ENCODE data around the gene C7orf33.

The C7orf33 gene, protein sequence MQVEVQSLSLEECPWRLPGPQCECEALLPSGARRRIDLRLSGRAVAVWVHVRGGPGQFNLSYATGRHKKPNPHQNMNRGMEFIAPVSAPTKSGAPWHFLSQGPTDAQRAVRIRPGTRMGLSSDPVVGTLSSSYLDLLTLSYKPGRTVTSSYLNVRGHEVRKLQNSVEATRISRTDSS

DNA sequence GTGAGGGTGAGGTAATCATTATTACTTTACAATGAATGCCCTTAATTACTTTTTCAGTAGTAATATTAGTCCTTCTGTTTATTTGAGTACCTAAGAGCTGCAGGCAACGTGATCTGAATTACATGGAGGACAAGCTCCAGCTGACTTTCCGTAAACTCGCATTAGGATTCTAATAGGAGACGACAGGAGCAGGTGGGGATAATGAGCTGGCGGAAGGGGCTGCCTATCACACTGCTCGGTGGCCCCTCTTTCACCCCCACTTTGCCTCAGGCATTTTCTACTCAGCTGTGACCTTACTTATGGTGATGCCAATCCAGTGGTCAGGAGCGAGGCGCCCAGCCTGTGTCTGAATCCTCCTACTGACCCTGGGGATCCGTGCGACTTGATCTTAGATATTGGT is at the start of gene C7orf33:
Gene C7orf33 (plus strand): TSS at position 296 of the 400 bp plus-strand sequence. CDS start 160 bp downstream, outside the sequence.
- no peak for DNase-seq (ENCODE audit: low read depth)
- TF ChIP-seq, protein P1, sequence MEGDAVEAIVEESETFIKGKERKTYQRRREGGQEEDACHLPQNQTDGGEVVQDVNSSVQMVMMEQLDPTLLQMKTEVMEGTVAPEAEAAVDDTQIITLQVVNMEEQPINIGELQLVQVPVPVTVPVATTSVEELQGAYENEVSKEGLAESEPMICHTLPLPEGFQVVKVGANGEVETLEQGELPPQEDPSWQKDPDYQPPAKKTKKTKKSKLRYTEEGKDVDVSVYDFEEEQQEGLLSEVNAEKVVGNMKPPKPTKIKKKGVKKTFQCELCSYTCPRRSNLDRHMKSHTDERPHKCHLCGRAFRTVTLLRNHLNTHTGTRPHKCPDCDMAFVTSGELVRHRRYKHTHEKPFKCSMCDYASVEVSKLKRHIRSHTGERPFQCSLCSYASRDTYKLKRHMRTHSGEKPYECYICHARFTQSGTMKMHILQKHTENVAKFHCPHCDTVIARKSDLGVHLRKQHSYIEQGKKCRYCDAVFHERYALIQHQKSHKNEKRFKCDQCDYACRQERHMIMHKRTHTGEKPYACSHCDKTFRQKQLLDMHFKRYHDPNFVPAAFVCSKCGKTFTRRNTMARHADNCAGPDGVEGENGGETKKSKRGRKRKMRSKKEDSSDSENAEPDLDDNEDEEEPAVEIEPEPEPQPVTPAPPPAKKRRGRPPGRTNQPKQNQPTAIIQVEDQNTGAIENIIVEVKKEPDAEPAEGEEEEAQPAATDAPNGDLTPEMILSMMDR (IDR thresholded peaks at IDR 0.05; ENCODE audit: low read length, missing control alignments): no peak

DNA sequence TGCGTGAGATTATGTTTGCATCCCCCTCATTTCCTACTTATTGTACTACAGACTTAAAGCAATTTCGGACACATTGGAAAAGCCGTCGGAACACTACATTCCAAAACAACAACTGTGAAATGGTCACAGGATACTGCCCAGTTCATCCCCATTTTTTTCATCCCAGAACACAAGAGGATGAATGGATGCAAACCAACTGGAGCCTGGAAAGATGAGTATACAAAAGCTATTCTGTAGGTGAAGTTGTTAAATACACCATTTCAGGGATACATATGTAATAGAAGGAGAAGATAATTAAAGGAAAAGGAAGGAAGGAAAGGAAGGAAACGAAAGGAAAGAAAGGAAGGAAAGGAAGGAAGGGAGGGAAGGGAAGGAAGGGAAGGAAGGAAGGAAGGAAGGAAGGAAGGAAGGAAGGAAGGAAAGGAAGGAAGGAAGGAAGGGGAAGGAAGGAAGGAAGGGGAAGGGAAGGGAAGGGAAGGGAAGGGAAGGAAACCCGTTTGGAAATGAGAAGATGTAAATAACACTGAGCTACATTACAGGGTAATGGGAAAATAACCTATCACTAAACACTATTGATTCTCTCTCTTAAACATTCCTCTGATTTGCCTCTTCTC is 48.6 kb upstream of the C7orf33 start:
- TF ChIP-seq, protein P1 (IDR thresholded peaks at IDR 0.05; ENCODE audit: low read length, missing control alignments): no peak
- H3K4me3 ChIP-seq (replicated peaks; ENCODE audit: low read depth, low read length): no peak overlapping the region
- no peak for DNase-seq (ENCODE audit: low read depth)

More for the DNA sequence above, at the start of gene C7orf33:
- H3K4me3 ChIP-seq (replicated peaks; ENCODE audit: low read depth, low read length): no peak within 1 kb of the TSS

DNA sequence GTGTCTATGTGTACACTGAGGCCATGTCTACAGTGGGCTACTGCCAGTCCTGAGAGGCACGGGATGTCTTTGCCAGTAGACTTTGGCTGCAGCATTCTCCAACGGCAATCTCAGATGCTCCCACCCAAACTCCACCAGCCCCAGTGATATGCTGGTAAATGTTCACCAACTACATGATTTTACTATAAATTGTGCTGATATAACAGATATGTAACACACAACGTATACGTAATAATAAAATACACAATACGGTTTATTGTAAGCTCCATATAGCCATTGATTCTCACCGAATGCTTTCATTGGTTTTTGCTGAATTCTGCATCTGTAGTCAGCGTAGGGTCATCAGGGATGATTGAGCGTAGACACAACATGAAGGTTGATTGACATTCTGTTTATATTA is 47.3 kb upstream of the C7orf33 start:
- no peak for DNase-seq (ENCODE audit: low read depth)
- TF ChIP-seq, protein P1 (IDR thresholded peaks at IDR 0.05; ENCODE audit: low read length, missing control alignments): no peak
- no peak overlapping the region for H3K4me3 ChIP-seq (replicated peaks; ENCODE audit: low read depth, low read length)

DNA sequence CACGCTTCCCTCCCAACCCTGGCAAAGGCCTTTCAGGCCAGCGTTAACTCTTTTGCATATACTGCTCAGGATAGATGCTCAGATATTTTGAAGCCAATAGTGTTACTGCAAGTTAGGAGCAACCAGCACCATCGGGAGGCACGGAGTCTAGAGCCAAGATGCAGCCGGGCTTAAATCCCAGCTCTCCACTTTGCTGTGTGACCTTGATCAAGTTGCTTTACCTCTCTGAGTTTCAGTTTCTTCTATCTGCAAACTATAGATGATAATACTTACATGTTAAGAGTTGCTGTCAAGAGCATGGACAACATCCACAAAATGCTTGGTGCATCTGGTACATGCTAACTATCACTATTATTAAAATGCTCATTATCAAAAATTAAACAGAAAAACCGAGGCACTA is 45.4 kb upstream of the C7orf33 start:
- DNase-seq (ENCODE audit: low read depth): no peak
- H3K4me3 ChIP-seq (replicated peaks; ENCODE audit: low read depth, low read length): no peak overlapping the region
- TF ChIP-seq, protein P1 (IDR thresholded peaks at IDR 0.05; ENCODE audit: low read length, missing control alignments): no peak

DNA sequence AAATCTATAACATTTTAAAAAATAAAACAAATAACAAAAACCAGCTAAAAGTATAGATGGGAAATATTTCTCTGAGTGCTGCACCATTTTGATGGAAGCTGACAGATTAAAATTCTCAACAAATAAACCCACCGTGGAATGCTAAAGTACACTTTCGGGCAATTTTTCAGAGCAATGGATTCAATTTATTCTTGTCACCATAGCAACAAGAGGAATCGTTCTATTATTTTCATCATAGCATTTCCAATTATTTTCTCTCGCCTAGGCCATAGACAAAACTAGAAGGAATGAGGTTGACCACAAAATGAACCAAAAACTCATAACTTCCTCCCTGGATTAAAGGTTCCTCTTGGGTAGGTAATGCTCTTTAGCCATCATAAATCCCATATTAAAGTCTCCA is 44.6 kb upstream of the C7orf33 start:
- TF ChIP-seq, protein P1 (IDR thresholded peaks at IDR 0.05; ENCODE audit: low read length, missing control alignments): no peak
- H3K4me3 ChIP-seq (replicated peaks; ENCODE audit: low read depth, low read length): no peak overlapping the region
- DNase-seq (ENCODE audit: low read depth): no peak

DNA sequence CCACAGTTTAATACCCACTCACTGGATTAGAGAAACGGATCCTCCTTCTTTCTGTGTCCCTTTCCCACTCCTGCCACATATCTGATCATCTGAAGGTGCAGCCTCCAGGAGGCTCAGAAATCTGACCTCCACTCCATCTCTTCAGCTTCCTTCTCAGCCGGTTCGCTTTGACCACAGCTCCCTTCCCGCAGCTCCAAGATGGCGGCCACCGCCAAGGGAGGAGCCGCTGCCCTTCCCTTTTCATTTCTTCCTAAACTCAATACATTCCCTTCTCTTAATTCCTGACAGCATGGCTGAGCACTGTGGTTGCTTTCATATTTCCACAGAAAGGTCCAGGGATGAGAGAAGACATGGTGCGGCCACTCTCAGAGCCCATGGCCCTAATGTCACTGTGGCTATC is 43.7 kb upstream of the C7orf33 start:
- TF ChIP-seq, protein P1 (IDR thresholded peaks at IDR 0.05; ENCODE audit: low read length, missing control alignments): no peak
- DNase-seq (ENCODE audit: low read depth): no peak
- no peak overlapping the region for H3K4me3 ChIP-seq (replicated peaks; ENCODE audit: low read depth, low read length)

DNA sequence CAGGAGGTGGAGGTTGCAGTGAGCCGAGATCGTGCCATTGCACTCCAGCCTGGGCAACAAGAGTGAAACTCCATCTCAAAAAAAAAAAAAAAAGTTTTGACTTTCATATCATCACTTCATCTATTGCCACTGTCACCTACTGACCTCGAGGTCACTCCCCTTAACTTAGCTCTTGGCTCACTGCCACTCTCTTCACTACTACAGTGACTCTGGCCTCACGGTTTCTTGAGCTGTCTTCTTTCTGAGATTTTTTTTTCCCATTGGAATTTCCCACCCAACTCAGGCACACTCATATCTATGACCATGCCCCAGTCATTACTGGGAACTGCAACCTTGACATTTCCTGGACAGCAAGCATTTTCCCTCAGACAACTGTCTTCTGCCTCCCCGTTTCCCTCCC is 42.6 kb upstream of the C7orf33 start:
- H3K4me3 ChIP-seq (replicated peaks; ENCODE audit: low read depth, low read length): no peak overlapping the region
- TF ChIP-seq, protein P1 (IDR thresholded peaks at IDR 0.05; ENCODE audit: low read length, missing control alignments): no peak
- no peak for DNase-seq (ENCODE audit: low read depth)
